GM21367 (cell line): ENCODE data around the gene CNOT4.
"Not testable (repeated sequence)": the region's sequence is repeated elsewhere in the genome, so short reads cannot be mapped to it uniquely, and the experiment has no call there.

Experiments used
- ATAC-seq: cut with Tn5 transposase; IDR thresholded peaks from one replicate; pipeline ENCODE4 v1.9.1; 2021; ENCODE audit not compliant: unreplicated experiment

CNOT4 gene

DNA sequence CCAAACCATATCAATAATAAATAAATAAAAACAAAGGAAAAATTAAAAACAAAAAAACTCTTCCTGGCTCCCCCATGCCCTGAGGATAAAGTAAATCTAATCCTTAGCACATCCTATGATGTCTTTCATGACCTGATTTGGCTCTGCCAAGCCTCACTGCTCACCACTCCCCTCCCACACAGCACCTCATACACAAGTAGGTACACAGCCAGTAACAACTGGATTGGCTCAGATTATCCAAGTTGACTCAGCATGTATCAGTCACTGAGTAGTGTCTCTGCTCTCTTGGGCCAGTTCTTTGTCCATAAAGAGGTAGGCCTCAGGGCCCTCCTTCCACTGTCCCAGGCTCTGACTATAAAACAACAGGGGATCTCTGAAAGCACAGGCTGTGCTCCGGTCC lies 176.7 kb downstream of the CNOT4 start:
- no peak for ATAC-seq

DNA sequence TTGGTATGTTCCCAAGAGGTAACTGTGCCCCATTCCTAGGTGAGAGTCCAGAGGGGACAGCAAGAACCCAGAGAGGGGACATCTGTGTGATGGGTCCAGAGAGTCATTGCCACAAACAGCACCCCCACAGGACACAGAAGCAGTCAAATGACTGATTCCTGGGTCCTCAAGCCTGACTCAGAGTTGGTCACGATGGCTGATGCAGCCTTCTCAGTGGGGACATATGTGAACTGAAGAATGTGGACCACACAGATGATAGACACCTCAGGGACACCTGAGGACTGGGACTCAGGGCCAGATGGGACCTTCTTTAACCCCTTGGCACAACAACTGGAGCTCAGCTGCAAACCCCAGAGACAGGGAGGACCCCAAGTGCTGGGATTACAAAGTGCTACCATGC lies 179.8 kb downstream of the CNOT4 start:
- no peak for ATAC-seq

DNA sequence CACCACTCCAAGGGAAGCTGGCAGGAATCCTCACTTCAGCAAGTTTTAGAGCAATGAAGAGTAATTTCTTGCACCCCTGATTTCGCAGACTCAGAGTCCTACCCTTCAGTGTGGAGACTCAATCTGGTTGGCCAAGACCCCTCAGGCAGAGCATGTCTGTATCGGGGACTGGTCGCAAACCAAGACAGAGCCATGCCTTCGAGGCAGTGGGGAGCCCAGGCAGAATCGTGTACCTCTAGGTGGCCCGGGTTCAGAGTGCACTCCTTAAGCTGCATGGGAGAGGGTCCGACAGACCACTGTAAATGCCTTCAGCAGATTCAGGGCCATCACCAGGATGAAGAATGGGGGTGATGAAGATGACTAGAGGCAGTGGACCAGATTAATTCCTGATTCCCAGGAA lies 181.4 kb downstream of the CNOT4 start:
- no peak for ATAC-seq

DNA sequence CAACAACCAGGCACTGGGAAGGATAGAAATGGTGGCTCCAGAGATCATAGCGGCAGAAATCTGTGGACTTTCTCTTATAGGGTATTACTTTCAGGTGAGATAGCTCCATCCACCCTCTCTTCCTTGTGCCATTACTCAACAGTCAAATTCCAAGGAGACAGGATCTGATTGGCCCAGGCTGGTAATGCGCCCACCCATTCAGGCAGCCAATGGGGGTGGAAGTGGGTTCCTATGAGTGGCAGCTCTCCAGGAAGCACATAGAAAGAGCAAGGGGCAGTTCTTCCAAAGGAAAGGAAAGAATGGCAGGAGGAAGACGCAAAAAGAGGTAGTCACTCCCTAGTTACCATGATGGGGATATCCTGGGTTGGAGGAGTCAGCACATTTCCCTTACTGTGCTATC lies 181.8 kb downstream of the CNOT4 start:
- no peak for ATAC-seq

DNA sequence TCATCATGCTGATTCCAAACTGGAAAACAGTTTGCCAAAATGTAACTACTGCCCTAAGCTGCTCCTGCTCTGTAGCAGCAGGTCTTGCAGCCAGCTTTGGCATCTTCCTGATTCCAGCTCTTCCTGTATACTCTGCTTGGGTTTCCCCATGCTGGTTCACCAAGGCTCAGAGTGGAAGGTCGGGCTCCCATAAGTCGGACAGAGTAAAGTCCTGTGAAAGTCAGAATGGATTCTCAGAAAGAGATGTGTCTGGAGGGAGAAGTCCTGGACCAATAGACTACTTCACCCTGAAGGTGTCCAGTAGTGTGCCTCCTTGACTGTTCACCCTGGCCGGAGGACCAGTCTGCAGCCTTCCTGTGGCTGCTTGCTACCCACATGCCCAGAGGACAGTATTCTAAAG lies 182.4 kb downstream of the CNOT4 start:
- no peak for ATAC-seq

DNA sequence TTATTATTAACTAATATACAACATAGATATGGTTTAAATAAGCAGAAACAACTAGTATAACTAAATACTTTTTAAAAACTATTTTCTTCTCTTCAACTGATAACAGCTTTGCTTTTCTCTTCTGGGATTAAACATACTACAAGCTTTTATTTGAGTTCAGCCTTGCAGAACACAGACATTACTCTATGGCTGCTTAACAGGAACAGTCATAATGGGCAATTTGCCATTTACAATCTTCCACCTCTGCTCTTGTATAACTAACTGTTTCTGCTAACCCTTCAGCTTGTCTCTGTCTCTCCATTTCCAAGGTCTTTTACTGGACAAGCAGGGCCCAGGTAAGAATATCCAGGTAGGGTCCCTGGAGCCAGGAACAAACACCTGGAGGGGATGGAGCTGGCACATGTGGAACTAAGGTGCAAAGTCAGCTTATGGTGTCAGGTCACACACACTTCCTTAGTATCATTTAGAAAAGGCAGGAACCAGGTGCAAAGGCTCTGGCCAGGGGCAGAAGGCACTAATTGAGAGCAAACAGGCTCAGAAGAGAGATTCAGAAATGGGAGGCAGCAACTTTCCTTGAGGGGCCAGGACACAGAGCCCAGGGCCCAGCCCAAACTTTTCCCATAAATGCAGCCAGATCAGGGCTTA lies 183.1 kb downstream of the CNOT4 start:
- no peak for ATAC-seq

DNA sequence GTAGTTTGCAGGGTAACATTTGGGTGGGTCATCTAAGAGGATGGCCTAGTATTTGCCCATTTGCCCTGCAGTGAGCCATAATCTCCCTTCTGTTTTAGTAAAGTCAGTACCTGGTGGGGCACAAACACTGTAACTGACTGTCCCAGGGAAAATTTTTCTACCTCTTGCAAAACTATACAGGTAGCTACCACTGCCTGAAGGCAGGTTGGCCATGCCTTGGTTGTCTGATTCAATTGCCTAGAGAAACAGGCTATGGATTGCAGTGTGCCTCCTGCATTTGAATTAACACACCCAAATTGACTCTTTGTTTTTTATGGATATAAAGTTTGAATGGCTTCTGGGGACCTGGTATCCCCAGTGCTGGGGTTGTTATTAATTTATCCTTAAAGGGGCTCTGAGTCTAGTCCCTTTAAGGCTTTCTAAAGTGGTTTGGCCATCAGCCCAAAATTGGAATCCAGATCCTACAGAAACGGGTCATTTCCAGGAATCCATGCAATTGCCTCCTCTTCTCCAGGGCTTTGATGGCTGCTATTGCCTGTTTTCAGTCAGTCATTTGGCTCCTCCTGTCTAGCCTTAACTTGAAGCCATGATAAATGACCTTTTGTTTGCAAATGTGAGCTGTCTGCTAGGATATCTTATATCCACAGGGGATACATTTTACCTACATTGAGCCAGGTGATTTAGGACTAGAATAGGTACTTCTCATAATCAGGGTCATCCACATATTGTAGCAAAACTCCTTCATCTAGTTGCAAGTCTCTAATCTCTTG lies 187.1 kb downstream of the CNOT4 start:
- ATAC-seq = no peak

DNA sequence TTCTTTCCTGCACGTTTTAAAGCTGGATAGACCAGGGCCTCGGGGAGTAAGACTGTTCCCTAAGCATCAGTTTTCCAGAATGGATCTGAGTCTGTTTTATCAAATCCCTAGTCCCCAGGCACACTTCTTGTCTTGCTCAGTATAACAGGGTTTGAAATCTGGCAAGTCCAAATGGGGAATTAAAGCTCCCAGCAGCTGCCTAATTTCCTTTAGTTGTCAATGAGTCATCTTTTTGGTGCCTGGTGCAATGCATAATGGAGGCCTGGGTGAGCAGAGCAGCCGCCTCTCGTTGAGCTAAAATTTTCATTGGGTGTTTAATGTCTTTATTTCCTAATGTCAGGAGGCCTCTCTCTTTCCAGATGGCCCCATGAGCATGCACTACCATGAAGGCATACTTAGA lies 188.3 kb downstream of the CNOT4 start:
- no peak for ATAC-seq

DNA sequence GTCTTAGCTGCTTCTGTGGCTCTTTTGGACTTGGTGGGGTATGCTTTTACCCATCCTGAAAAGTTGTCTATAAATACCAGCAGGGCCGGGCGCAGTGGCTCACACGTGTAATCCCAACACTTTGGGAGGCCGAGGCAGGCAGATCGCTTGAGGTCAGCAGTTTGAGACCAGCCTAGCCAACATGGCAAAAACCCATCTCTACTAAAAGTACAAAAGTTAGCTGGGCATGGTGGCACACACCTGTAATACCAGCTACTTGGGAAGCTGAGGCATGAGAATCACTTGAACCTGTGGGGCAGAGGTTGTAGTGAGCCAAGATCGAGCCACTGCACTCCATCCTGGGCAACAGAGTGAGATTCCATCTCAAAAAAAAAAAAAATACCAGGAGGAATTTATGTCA lies 188.9 kb downstream of the CNOT4 start:
- not testable (repeated sequence) for ATAC-seq

DNA sequence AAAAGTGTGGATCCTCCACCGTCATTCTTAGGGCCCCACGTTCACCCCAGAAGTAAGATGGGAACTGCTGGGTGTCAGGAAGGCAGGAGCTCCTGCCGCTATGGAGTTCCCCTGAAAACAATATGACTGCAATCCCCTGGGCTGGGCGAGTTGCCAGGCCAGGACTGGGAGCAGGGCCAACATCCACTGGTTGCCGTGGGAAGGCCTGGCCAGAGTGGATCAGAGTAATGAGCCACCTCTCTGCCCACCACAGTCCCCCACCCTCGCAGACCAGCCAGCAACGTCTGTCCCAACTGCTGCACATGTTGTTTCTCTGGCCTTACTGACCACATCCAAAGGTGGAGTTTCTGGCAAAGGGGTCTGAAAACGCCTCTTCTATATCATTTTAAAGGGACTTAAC lies 189.6 kb downstream of the CNOT4 start:
- no peak for ATAC-seq

DNA sequence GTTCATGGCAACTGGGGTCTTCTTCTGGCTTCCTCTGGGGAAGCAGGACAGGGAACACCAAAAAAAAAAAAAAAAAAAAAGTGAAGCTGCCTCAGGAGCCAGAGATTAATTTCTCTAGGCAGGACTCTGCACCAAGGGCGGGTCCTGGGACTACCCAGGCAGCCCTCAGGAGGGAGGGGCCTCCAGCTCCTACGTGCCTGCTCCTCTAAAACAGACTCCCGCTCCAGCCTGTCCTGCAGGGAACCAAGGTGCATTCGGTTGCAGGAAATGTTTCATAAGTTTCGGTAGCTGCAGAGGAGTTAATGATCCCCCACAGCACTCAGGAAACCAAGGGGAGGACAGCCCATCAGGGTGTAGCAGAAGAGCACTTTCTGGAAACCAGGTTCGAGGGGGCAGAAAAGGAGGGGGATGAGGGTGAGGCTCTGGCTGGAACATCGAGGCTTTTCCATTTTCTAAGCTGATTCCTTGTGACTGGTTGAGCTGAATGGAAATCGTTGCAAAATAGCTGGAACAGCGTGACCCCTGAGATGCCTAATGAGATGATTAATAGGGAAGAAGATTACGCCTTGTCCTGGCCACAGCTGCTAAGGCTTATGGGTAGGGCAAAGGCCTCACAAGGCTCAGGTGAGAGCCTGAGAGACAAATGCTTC lies 192.1 kb downstream of the CNOT4 start:
- ATAC-seq = no peak

DNA sequence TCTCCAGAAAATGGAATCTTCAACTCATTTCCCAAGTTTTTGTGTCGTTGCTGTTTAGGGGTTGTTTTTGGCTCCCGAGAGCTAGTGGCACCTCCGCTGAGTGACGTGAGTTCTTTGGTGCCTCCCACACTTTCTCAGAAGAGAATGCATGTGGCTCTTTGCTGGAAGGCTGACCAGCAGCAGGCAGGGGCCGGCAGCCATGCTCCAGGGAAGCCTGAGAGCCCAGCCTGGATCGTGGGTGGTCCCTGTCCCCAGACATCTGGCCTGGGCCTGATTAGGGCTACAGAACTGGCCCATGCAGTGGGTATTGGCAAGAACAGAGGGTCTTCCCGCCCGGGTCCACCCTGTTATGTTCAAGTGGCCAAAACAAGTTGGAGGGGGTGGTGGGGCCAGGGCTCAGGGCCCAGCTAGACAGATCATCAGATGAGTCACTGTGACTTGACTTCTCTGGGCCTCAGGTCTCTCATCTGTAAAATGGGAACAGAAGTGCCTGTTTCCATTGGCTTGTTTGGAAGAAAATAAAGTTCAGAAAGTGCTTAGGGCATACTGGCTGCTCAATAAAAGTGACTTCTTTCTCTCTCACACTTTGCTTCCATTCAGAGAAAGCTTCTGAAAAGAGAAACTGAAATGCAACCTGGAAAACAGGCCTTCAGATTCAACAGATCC lies 193.1 kb downstream of the CNOT4 start:
- no peak for ATAC-seq

DNA sequence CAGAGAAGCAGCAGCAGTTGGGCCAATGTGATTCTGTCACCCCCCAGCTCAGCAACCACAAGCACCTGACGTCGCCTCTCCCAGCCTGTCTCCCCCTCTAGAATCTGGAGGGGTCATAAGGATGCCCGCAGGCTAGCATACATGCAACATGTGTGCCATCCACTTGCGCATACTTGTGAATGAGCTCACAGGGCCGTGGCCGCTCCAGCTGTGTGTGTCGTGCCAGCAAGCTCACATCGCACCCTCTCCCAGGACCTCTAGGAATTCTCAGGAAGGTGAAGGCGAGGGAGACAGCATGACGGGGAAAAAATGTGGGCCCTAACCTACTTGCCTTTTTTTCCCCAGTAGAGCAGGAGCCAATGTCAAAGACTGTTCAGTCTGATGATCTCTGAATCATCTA lies 195.9 kb downstream of the CNOT4 start:
- ATAC-seq = no peak
